HEK293T (cell line): ENCODE results near the gene ESPNL.

Experiments
- CTCF ChIA-PET: fragments of 350-600 bp; formaldehyde crosslinking; extraction: SDS; loops from one replicate; lab custom pipeline; 2021; ENCODE audit warnings: antibody characterized with exemption, inconsistent platforms; lab: Yijun Ruan, JAX
- POLR2A ChIA-PET: fragments of 350-600 bp; formaldehyde crosslinking; extraction: SDS; loops from one replicate; lab custom pipeline; 2020; ENCODE audit warnings: antibody characterized with exemption, inconsistent platforms; lab: Yijun Ruan, JAX
- DNase-seq: peaks from one replicate; pipeline ENCODE4 v3.0.0; 2012; ENCODE audit warnings: mixed read lengths; ENCODE audit errors: extremely low spot score
- ARNT ChIP-seq: fragments of 450-650 bp; IDR thresholded peaks from 2 replicates; pipeline ENCODE4 v1.6.1; 2017; ENCODE audit warnings: mild to moderate bottlenecking
- BHLHE40 ChIP-seq: fragments of 450-650 bp; IDR thresholded peaks from 2 replicates; pipeline ENCODE4 v1.6.1; 2016; ENCODE audit warnings: mild to moderate bottlenecking, moderate library complexity, borderline replicate concordance
- ELF4 ChIP-seq: fragments of 450-650 bp; IDR thresholded peaks from 2 replicates; pipeline ENCODE4 v1.6.1; 2017; ENCODE audit warnings: antibody characterized with exemption
- FOXA1 ChIP-seq: fragments of 450-650 bp; IDR thresholded peaks from 2 replicates; pipeline ENCODE4 v1.6.1; 2016; ENCODE audit warnings: mild to moderate bottlenecking
- FOXK2 ChIP-seq: fragments of 450-650 bp; IDR thresholded peaks from 2 replicates; pipeline ENCODE4 v1.6.1; 2016; ENCODE audit warnings: mild to moderate bottlenecking
- FOXM1 ChIP-seq: fragments of 450-650 bp; IDR thresholded peaks from 2 replicates; pipeline ENCODE4 v1.6.1; 2017; ENCODE audit warnings: mild to moderate bottlenecking, borderline replicate concordance
- HDGF ChIP-seq: fragments of 450-650 bp; IDR thresholded peaks from 2 replicates; pipeline ENCODE4 v1.6.1; 2017; ENCODE audit warnings: antibody characterized with exemption, borderline replicate concordance
- L3MBTL2 ChIP-seq: fragments of 450-650 bp; conservative IDR thresholded peaks from 2 replicates; pipeline ENCODE4 v1.6.1; 2016; ENCODE audit warnings: mild to moderate bottlenecking
- LEF1 ChIP-seq: fragments of 450-650 bp; IDR thresholded peaks from 2 replicates; pipeline ENCODE4 v1.6.1; 2017; ENCODE audit warnings: mild to moderate bottlenecking, borderline replicate concordance
- NFRKB ChIP-seq: fragments of 450-650 bp; IDR thresholded peaks from 2 replicates; pipeline ENCODE4 v1.6.1; 2016; ENCODE audit warnings: mild to moderate bottlenecking, moderate library complexity
- PKNOX1 ChIP-seq: fragments of 450-650 bp; IDR thresholded peaks from 2 replicates; pipeline ENCODE4 v1.6.1; 2016
- SP1 ChIP-seq: fragments of 450-650 bp; IDR thresholded peaks from 2 replicates; pipeline ENCODE4 v1.6.1; 2017
- SUZ12 ChIP-seq: fragments of 450-650 bp; IDR thresholded peaks from 2 replicates; pipeline ENCODE4 v1.6.1; 2016; ENCODE audit warnings: mild to moderate bottlenecking
- TARDBP ChIP-seq: fragments of 450-650 bp; IDR thresholded peaks from 2 replicates; pipeline ENCODE4 v1.6.1; 2016
- ZNF384 ChIP-seq: fragments of 450-650 bp; IDR thresholded peaks from 2 replicates; pipeline ENCODE4 v1.6.1; 2016

Gene ESPNL

DNA sequence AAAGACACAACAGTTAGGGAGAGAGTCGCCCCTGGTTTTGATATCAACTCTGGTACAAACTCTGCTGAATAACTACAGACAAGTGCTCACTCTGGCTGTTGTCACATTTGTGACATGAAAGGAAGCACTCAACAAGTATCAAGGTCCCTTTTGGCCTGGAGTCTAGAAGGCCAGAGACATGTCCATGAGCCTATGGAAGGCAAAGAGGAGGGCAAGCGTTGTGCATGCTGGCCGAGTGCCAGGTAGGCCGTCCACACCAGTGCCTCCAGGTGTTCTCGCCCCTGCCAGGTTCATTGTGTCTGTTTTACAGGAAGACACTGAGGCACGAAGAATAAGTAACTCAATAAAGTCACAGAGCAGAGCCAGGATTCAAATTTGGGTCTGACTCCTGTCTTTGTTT, 82.2 kb downstream of the ESPNL start:
- DNase-seq = no peak
- POLR2A ChIA-PET = no interaction called here
- CTCF ChIA-PET = no interaction called here
- TF ChIP-seq FOXA1 = no peak
- TF ChIP-seq SUZ12 = no peak
- no peak for TF ChIP-seq BHLHE40
- TF ChIP-seq LEF1 = no peak
- TF ChIP-seq ELF4 = no peak
- TF ChIP-seq HDGF = no peak
- no peak for TF ChIP-seq ARNT
- TF ChIP-seq SP1 = no peak
- no peak for TF ChIP-seq FOXM1
- no peak for TF ChIP-seq TARDBP
- no peak for TF ChIP-seq PKNOX1
- no peak for TF ChIP-seq ZNF384
- TF ChIP-seq FOXK2 = no peak
- no peak for TF ChIP-seq L3MBTL2
- no peak for TF ChIP-seq NFRKB
